ENCODE data around the gene TEX101. TPM values are rescaled to one million over a fixed set of nuclear protein-coding genes. Genes with fewer than 3 reads are reported as not detected.

TEX101 gene
- total RNA-seq (2022; extraction: Qiagen RNA extraction; ENCODE audit: low read depth): not detected in 5 replicates

GRCh38 chr19:43414554-43414953 lies at the start of gene TEX101:
TEX101 (plus strand) TSS chr19:43414890; CDS start chr19:43415920, 1,030 bp downstream.

GRCh38 chr19:43465468-43466120 lies 50.9 kb downstream of the TEX101 start, which contains the start of gene LYPD3:
LYPD3 (minus strand) TSS chr19:43465608; CDS start chr19:43465571, 37 bp downstream.

Other genes starting within 250 kb of the TEX101 start
- gene PSG5, start 228.4 kb upstream of the TEX101 start, total RNA-seq (2022; extraction: Qiagen RNA extraction; ENCODE audit: low read depth): 0.46 to 0.94 TPM (median 0.49 TPM) in 5 replicates
- 0.71 to 1.5 TPM (median 0.78 TPM) in 5 replicates for gene PSG4, start 209.3 kb upstream of the TEX101 start, total RNA-seq (2022; extraction: Qiagen RNA extraction; ENCODE audit: low read depth)
- gene PSG9, start 145.4 kb upstream of the TEX101 start, total RNA-seq (2022; extraction: Qiagen RNA extraction; ENCODE audit: low read depth): 0.10 to 0.21 TPM (median 0.14 TPM) in 4 of 5 replicates, not detected in the other
- 0.06 to 0.11 TPM (median 0.09 TPM) in 4 of 5 replicates, not detected in the other for gene CD177, start 61.2 kb upstream of the TEX101 start, total RNA-seq (2022; extraction: Qiagen RNA extraction; ENCODE audit: low read depth)
- 0.22 to 0.80 TPM (median 0.41 TPM) in 5 replicates for gene LYPD3, start 50.7 kb downstream of the TEX101 start, total RNA-seq (2022; extraction: Qiagen RNA extraction; ENCODE audit: low read depth)
- gene PHLDB3, start 89.9 kb downstream of the TEX101 start, total RNA-seq (2022; extraction: Qiagen RNA extraction; ENCODE audit: low read depth): 7.9 to 10.0 TPM (median 8.8 TPM) in 5 replicates
- gene ETHE1, start 112.3 kb downstream of the TEX101 start, total RNA-seq (2022; extraction: Qiagen RNA extraction; ENCODE audit: low read depth): 45.7 to 50.9 TPM (median 49.2 TPM) in 5 replicates
- gene ZNF575, start 118.3 kb downstream of the TEX101 start, total RNA-seq (2022; extraction: Qiagen RNA extraction; ENCODE audit: low read depth): 1.2 to 1.9 TPM (median 1.6 TPM) in 5 replicates
- gene XRCC1, start 160.6 kb downstream of the TEX101 start, total RNA-seq (2022; extraction: Qiagen RNA extraction; ENCODE audit: low read depth): 24.8 to 28.2 TPM (median 27.3 TPM) in 5 replicates
- gene PINLYP, start 160.9 kb downstream of the TEX101 start, total RNA-seq (2022; extraction: Qiagen RNA extraction; ENCODE audit: low read depth): 0.15 to 0.19 TPM (median 0.17 TPM) in 3 of 5 replicates, not detected in the others
- 5.3 to 6.3 TPM (median 5.9 TPM) in 5 replicates for gene IRGQ, start 181.2 kb downstream of the TEX101 start, total RNA-seq (2022; extraction: Qiagen RNA extraction; ENCODE audit: low read depth)
- gene ZNF576, start 181.7 kb downstream of the TEX101 start, total RNA-seq (2022; extraction: Qiagen RNA extraction; ENCODE audit: low read depth): 12.8 to 21.1 TPM (median 20.4 TPM) in 5 replicates
- gene SRRM5, start 197.2 kb downstream of the TEX101 start, total RNA-seq (2022; extraction: Qiagen RNA extraction; ENCODE audit: low read depth): 0.67 to 0.93 TPM (median 0.80 TPM) in 5 replicates
- gene ZNF428, start 204.7 kb downstream of the TEX101 start, total RNA-seq (2022; extraction: Qiagen RNA extraction; ENCODE audit: low read depth): 50.6 to 71.3 TPM (median 59.6 TPM) in 5 replicates
- gene CADM4, start 225.0 kb downstream of the TEX101 start, total RNA-seq (2022; extraction: Qiagen RNA extraction; ENCODE audit: low read depth): 8.3 to 10.2 TPM (median 9.1 TPM) in 5 replicates